ENCODE measurements around the gene TP53TG5.
A peak's percentile ranks its signal among the peaks of the same experiment; 100 is the strongest.

GRCh38 chr20:45341939-45342854 lies 35.9 kb downstream of the TP53TG5 start:
- peak; percentile 90 for TF ChIP-seq POLR2AphosphoS5 (IDR thresholded peaks at IDR 0.05)
- TF ChIP-seq POLR2A (IDR thresholded peaks at IDR 0.05) = peak; percentile 70
- TF ChIP-seq, protein P1, sequence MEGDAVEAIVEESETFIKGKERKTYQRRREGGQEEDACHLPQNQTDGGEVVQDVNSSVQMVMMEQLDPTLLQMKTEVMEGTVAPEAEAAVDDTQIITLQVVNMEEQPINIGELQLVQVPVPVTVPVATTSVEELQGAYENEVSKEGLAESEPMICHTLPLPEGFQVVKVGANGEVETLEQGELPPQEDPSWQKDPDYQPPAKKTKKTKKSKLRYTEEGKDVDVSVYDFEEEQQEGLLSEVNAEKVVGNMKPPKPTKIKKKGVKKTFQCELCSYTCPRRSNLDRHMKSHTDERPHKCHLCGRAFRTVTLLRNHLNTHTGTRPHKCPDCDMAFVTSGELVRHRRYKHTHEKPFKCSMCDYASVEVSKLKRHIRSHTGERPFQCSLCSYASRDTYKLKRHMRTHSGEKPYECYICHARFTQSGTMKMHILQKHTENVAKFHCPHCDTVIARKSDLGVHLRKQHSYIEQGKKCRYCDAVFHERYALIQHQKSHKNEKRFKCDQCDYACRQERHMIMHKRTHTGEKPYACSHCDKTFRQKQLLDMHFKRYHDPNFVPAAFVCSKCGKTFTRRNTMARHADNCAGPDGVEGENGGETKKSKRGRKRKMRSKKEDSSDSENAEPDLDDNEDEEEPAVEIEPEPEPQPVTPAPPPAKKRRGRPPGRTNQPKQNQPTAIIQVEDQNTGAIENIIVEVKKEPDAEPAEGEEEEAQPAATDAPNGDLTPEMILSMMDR (IDR thresholded peaks at IDR 0.05) = no peak

Measured in prostate gland (tissue), 2 donors.